ENCODE data around the gene COPE.

GRCh38 chr19:18861235-18861634 lies 58.0 kb downstream of the COPE start:
- TF ChIP-seq CTCF (IDR thresholded peaks at IDR 0.05) (no peak), REST (IDR thresholded peaks at IDR 0.05; ENCODE audit: insufficient read depth in 1 of 2, low read depth in 2 of 2, low read length in 1 of 2) (no peak), SIN3A (IDR thresholded peaks at IDR 0.05; ENCODE audit: borderline replicate concordance, insufficient read depth, low read depth, low read length) (no peak)

Data from Panc1 (cell line).